Measurements from ENCODE around the gene CNTN4.

DNA sequence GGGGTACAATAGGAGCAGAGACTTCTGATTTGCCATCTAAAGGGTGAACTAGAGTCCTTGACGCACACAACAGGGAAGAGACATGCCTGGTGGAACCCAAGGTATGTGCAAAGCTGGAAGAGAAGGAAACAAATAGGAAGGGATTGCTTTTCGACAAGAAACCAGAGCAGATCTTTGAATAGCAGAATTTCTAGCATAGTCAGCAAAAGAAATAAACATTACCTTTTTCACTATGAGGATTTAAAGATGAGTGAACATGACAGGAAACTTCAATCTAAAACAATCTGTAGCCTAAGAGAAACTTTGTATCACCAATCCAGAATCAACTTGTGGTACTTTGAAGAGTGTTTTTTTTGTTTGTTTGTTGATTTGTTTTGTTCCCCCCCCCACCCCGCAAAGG lies 1006.6 kb downstream of the CNTN4 start:
- TF ChIP-seq, protein P1, sequence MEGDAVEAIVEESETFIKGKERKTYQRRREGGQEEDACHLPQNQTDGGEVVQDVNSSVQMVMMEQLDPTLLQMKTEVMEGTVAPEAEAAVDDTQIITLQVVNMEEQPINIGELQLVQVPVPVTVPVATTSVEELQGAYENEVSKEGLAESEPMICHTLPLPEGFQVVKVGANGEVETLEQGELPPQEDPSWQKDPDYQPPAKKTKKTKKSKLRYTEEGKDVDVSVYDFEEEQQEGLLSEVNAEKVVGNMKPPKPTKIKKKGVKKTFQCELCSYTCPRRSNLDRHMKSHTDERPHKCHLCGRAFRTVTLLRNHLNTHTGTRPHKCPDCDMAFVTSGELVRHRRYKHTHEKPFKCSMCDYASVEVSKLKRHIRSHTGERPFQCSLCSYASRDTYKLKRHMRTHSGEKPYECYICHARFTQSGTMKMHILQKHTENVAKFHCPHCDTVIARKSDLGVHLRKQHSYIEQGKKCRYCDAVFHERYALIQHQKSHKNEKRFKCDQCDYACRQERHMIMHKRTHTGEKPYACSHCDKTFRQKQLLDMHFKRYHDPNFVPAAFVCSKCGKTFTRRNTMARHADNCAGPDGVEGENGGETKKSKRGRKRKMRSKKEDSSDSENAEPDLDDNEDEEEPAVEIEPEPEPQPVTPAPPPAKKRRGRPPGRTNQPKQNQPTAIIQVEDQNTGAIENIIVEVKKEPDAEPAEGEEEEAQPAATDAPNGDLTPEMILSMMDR (optimal IDR thresholded peaks at IDR 0.05 in 1 of 3, IDR thresholded peaks at IDR 0.05 in 1 of 3, conservative IDR thresholded peaks at IDR 0.05 in 1 of 3; ENCODE audit: extremely low read depth in 1 of 3, insufficient read depth in 2 of 3, low read length in 3 of 3) = no peak
- TF ChIP-seq EZH2 (IDR thresholded peaks at IDR 0.05; ENCODE audit: low read length) = no peak

Data from keratinocyte (primary cell).